ENCODE measurements around the gene HOXA3. TPM values are rescaled to one million over a fixed set of nuclear protein-coding genes. Genes with fewer than 3 reads are reported as not detected.

HOXA3 gene
- total and polyA plus RNA-seq, 9 of the 15 experiments (the other 6 are each of a cell fraction or from before 2014, with no cell fraction given) = 0.04 to 0.13 TPM; not detected in 7

DNA sequence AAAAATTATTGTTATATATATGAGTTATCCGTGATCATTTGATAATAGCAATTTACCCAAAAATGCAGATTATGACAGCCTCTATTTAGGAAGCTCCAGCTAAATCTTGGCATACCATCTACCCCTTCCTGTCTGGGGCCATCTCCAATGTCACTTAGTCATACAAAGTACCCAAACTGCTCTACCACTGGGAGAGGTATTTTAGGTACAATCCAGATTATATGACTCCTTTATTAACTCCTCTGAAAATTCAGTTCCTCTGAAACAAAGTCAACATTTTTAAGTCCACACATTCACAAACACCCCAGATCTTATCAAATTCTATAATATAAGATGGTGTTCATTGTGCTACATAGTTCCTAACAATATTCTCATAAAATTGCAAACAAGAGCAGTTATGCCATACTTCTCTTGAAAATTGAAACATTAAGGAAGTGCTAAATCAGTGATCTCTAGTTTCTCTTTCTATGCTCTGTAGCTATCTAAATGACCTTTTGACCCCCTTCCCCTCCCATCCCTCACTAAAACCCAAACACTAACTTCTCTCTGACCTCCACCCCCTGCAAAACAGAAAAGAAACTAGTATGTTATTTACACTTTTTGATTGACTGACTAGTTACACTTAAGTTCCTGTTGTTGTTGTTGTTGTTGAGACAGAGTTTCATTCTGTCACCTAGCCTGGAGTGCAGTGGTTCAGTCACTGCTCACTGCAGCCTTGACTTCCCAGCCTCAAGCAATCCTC, 73.0 kb downstream of the HOXA3 start:
- ChIA-PET POLR2A (interaction anchor here (0.5 kb wide), 1 partner anchor 1500 kb away, joined by 3 read pairs; no protein-coding TSS in a partner anchor), CTCF (ENCODE audit: low intra/inter-chr PET ratio) (no interaction called here)
- H3K79me2 ChIP-seq (ENCODE audit: control insufficient read depth, insufficient read depth, low read length) = no peaks in the 10 kb centered on the region
- H2AFZ ChIP-seq (ENCODE audit: low read depth, low read length) = no peak overlapping the region
- H3K27ac ChIP-seq (ENCODE audit: extremely low read depth, low read depth, low read length) = no peak overlapping the region
- no peak overlapping the region for H3K9ac ChIP-seq (ENCODE audit: insufficient read depth in 1 of 2, low read depth in 2 of 2, low read length in 2 of 2)
- no peak for DNase-seq (ENCODE audit: extremely low read depth in 1 of 4, low spot score in 3 of 4)
- intact Hi-C loops (cut with micrococcal nuclease) = no loop called here
- in situ Hi-C loops (cut with MboI) = loop anchor here (5.0 kb wide), 1 partner anchor 48 kb away; no protein-coding TSS in a partner anchor
- H3K9me3 ChIP-seq (replicated peaks; ENCODE audit: control insufficient read depth, insufficient read depth, low read depth, low read length) = no peaks in the 10 kb centered on the region
- 0% methylated on average over 1 of the region's 1 CpG for WGBS (ENCODE audit: insufficient coverage, low coverage, missing lambda C conversion rate)
- FAIRE-seq = no peak
- H3K4me3 ChIP-seq = no peak overlapping the region
- peaks cover 0 to 4% of the 10 kb centered on the region in 2 experiments; a peak in 1 of 5 replicates for H3K27me3 ChIP-seq (ENCODE audit: control insufficient read depth in 2 of 2, insufficient read depth in 2 of 2, low read length in 2 of 2)
- no peaks in the 10 kb centered on the region for H3K4me1 ChIP-seq (replicated peaks in 1 of 2; ENCODE audit: control insufficient read depth in 2 of 2, insufficient read depth in 2 of 2, low read length in 2 of 2)
- H3K4me2 ChIP-seq (ENCODE audit: insufficient read depth, low read length) = no peak overlapping the region
- no peak for TF ChIP-seq ETV6 (IDR thresholded peaks at IDR 0.05; ENCODE audit: borderline replicate concordance in 1 of 2, low read depth in 2 of 2, low read length in 1 of 2)
- TF ChIP-seq ETV6 (CRISPR knock-in tag; IDR thresholded peaks at IDR 0.05; ENCODE audit: borderline replicate concordance) = no peak
- no peak for TF ChIP-seq ARID1B (IDR thresholded peaks at IDR 0.05)
- no peak for TF ChIP-seq DDX20 (tag; IDR thresholded peaks at IDR 0.05; ENCODE audit: low read depth)
- TF ChIP-seq, protein P1, sequence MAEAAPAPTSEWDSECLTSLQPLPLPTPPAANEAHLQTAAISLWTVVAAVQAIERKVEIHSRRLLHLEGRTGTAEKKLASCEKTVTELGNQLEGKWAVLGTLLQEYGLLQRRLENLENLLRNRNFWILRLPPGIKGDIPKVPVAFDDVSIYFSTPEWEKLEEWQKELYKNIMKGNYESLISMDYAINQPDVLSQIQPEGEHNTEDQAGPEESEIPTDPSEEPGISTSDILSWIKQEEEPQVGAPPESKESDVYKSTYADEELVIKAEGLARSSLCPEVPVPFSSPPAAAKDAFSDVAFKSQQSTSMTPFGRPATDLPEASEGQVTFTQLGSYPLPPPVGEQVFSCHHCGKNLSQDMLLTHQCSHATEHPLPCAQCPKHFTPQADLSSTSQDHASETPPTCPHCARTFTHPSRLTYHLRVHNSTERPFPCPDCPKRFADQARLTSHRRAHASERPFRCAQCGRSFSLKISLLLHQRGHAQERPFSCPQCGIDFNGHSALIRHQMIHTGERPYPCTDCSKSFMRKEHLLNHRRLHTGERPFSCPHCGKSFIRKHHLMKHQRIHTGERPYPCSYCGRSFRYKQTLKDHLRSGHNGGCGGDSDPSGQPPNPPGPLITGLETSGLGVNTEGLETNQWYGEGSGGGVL (CRISPR knock-in tag; IDR thresholded peaks at IDR 0.05) = no peak
- no peak for TF ChIP-seq SRSF7 (optimal IDR thresholded peaks at IDR 0.05; ENCODE audit: low read depth, low read length)
- no peak for TF ChIP-seq ZNF217 (CRISPR knock-in tag; IDR thresholded peaks at IDR 0.05)
- TF ChIP-seq CBX3 (IDR thresholded peaks at IDR 0.05; ENCODE audit: borderline replicate concordance in 1 of 2, low read length in 2 of 2) = no peak
- TF ChIP-seq NFE2L1 (tag; IDR thresholded peaks at IDR 0.05; ENCODE audit: borderline replicate concordance, low read depth) = no peak
- TF ChIP-seq MTA1 (IDR thresholded peaks at IDR 0.05; ENCODE audit: borderline replicate concordance) = no peak
- TF ChIP-seq RBFOX2 (IDR thresholded peaks at IDR 0.05; ENCODE audit: low read depth, low read length) = no peak
- TF ChIP-seq ZNF764 (CRISPR knock-in tag; IDR thresholded peaks at IDR 0.05; ENCODE audit: low read depth) = no peak
- TF ChIP-seq ZNF124 (CRISPR knock-in tag; IDR thresholded peaks at IDR 0.05) = no peak
- no peak for TF ChIP-seq ZNF232 (CRISPR knock-in tag; IDR thresholded peaks at IDR 0.05)
- TF ChIP-seq, protein P2, sequence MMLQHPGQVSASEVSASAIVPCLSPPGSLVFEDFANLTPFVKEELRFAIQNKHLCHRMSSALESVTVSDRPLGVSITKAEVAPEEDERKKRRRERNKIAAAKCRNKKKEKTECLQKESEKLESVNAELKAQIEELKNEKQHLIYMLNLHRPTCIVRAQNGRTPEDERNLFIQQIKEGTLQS (IDR thresholded peaks at IDR 0.05) = no peak
- TF ChIP-seq, protein P2 (CRISPR knock-in tag; conservative IDR thresholded peaks at IDR 0.05) = no peak
- TF ChIP-seq CCAR2 (IDR thresholded peaks at IDR 0.05; ENCODE audit: low read depth, low read length) = no peak
- H4K20me1 ChIP-seq (replicated peaks; ENCODE audit: control insufficient read depth, insufficient read depth, low read length) = no peaks in the 10 kb centered on the region
- no peaks in the 10 kb centered on the region for H3K36me3 ChIP-seq (ENCODE audit: control insufficient read depth, insufficient read depth, low read length)
- no peak for ATAC-seq
- BruUV-seq (replicated peaks) = no TSS peak
- H3K9me1 ChIP-seq (ENCODE audit: control insufficient read depth, insufficient read depth, low read length) = no peaks in the 10 kb centered on the region

Data from K562 (cell line).